Measurements from ENCODE around the gene FAM227B.
"Not testable (repeated sequence)": the region's sequence is repeated elsewhere in the genome, so short reads cannot be mapped to it uniquely, and the experiment has no call there.

Gene FAM227B

GRCh38 chr15:49610157-49610918, 10.3 kb downstream of the FAM227B start:
- DNase-seq (ENCODE audit: low spot score): no peak

GRCh38 chr15:49606594-49606993, 14.0 kb downstream of the FAM227B start:
- no peak for DNase-seq (ENCODE audit: low spot score)

- no peak for DNase-seq (ENCODE audit: low spot score)
Measured at GRCh38 chr15:49605588-49605987, 15.0 kb downstream of the FAM227B start.

- no peak for DNase-seq (ENCODE audit: low spot score)
Measured at GRCh38 chr15:49604625-49605409, 15.8 kb downstream of the FAM227B start.

- not testable (repeated sequence) for DNase-seq (ENCODE audit: low spot score)
Measured at GRCh38 chr15:49592829-49593316, 27.7 kb downstream of the FAM227B start.

GRCh38 chr15:49589030-49589429, 31.6 kb downstream of the FAM227B start:
- DNase-seq (ENCODE audit: low spot score): no peak

GRCh38 chr15:49573421-49573820, 47.2 kb downstream of the FAM227B start:
- no peak for DNase-seq (ENCODE audit: low spot score)

GRCh38 chr15:49570672-49571071, 49.9 kb downstream of the FAM227B start:
- no peak for DNase-seq (ENCODE audit: low spot score)

GRCh38 chr15:49570174-49570573, 50.4 kb downstream of the FAM227B start:
- DNase-seq (ENCODE audit: low spot score): no peak

- DNase-seq (ENCODE audit: low spot score): no peak
Measured at GRCh38 chr15:49560045-49560444, 60.6 kb downstream of the FAM227B start.

- no peak for DNase-seq (ENCODE audit: low spot score)
Measured at GRCh38 chr15:49558929-49559328, 61.7 kb downstream of the FAM227B start.

GRCh38 chr15:49556437-49556836, 64.2 kb downstream of the FAM227B start:
- no peak for DNase-seq (ENCODE audit: low spot score)

GRCh38 chr15:49550342-49550741, 70.3 kb downstream of the FAM227B start:
- DNase-seq (ENCODE audit: low spot score): not testable (repeated sequence)

- no peak for DNase-seq (ENCODE audit: low spot score)
Measured at GRCh38 chr15:49538520-49538919, 82.1 kb downstream of the FAM227B start.

GRCh38 chr15:49530092-49530491, 90.5 kb downstream of the FAM227B start:
- no peak for DNase-seq (ENCODE audit: low spot score)

GRCh38 chr15:49528289-49528688, 92.3 kb downstream of the FAM227B start:
- no peak for DNase-seq (ENCODE audit: low spot score)

- no peak for DNase-seq (ENCODE audit: low spot score)
Measured at GRCh38 chr15:49521802-49522201, 98.8 kb downstream of the FAM227B start.

- DNase-seq (ENCODE audit: low spot score): not testable (repeated sequence)
Measured at GRCh38 chr15:49512739-49513138, 107.9 kb downstream of the FAM227B start.

GRCh38 chr15:49507261-49507660, 113.4 kb downstream of the FAM227B start:
- DNase-seq (ENCODE audit: low spot score): no peak

GRCh38 chr15:49506341-49506740, 114.3 kb downstream of the FAM227B start:
- DNase-seq (ENCODE audit: low spot score): no peak

- DNase-seq (ENCODE audit: low spot score): no peak
Measured at GRCh38 chr15:49501586-49501985, 119.0 kb downstream of the FAM227B start.

GRCh38 chr15:49495993-49496753, 124.4 kb downstream of the FAM227B start:
- DNase-seq (ENCODE audit: low spot score): no peak

Data from germinal center (tissue), 1 donor.